Endothelial cell of umbilical vein (primary cell): Measurements from ENCODE around the gene GALK2. TPM values are rescaled to one million over a fixed set of nuclear protein-coding genes. Genes with fewer than 3 reads are reported as not detected.

Experiments
- BruUV-seq: library from RNA; stranded (reverse); fragments of 400-500 nt; replicated peaks from 2 replicates; lab custom pipeline; 2021; lab: Mats Ljungman, UMichigan
- CTCF ChIA-PET: fragments of 300-600, 350-600 bp; sonication (Branson Sonifier 250); formaldehyde crosslinking; loops from one replicate; lab custom pipeline; 2021; ENCODE audit warnings: antibody characterized with exemption, inconsistent platforms; lab: Charles Lee
- POLR2A ChIA-PET: fragments of 300-600, 350-600 bp; sonication (Branson Sonifier 250); formaldehyde crosslinking; loops from one replicate; lab custom pipeline; 2021; ENCODE audit warnings: antibody characterized with exemption, inconsistent platforms; lab: Charles Lee
- DNase-seq: peaks from one replicate; pipeline ENCODE4 v3.0.0-alpha.2; 2011; ENCODE audit warnings: low read depth, low spot score
- FAIRE-seq: peaks from 2 replicates; lab custom pipeline; 2011; peaks lifted over from hg19 to GRCh38; lab: Jason Lieb, UNC
- H2AFZ ChIP-seq: 2 replicates; pipeline ENCODE4 v1.6.0; 2012; ENCODE audit warnings: low read depth, low read length, control low read depth, inconsistent platforms
- H3K27ac ChIP-seq: 2 replicates; pipeline ENCODE4 v1.5.1; 2011; ENCODE audit warnings: low read depth, mild to moderate bottlenecking, control low read depth, low read length, moderate library complexity; ENCODE audit not compliant: insufficient read depth
- H3K27me3 ChIP-seq, 2 experiments: 2 replicates each; pipeline versions ENCODE4 v1.6.0 to v1.6.1; 2011; ENCODE audit warnings: low read length in 2 of 2, mixed read lengths in 1 of 2; ENCODE audit not compliant: control insufficient read depth in 2 of 2, insufficient read depth in 2 of 2
- H3K36me3 ChIP-seq, 2 experiments: 2 replicates in 1 of 2; 3 replicates in 1 of 2; pipeline ENCODE4 v1.5.1; 2011; ENCODE audit warnings: low read length in 2 of 2, mild to moderate bottlenecking in 1 of 2, moderate library complexity in 1 of 2; ENCODE audit not compliant: control insufficient read depth in 2 of 2, insufficient read depth in 2 of 2; ENCODE audit errors: extremely low read depth in 1 of 2
- H3K4me1 ChIP-seq: 3 replicates; pipeline ENCODE4 v1.5.1; 2011; ENCODE audit warnings: mild to moderate bottlenecking, low read length; ENCODE audit not compliant: control insufficient read depth, insufficient read depth; ENCODE audit errors: extremely low read depth
- H3K4me2 ChIP-seq: 2 replicates; pipeline ENCODE4 v1.6.1; 2011; ENCODE audit warnings: low read length, control low read depth, mixed read lengths; ENCODE audit not compliant: insufficient read depth
- H3K4me3 ChIP-seq, 3 experiments: fragments of 200-600 bp in 1 of 3; sonication (generic), shearing (Covaris generic) in 1 of 3; replicated peaks in 1 of 3; 2 replicates each; pipeline ENCODE4 v1.5.1; 2011 to 2016; ENCODE audit warnings: control low read depth in 3 of 3, low read length in 3 of 3, mild to moderate bottlenecking in 2 of 3, inconsistent platforms in 1 of 3, low read depth in 1 of 3, moderate library complexity in 1 of 3; ENCODE audit not compliant: insufficient read depth in 1 of 3
- H3K79me2 ChIP-seq: 2 replicates; pipeline ENCODE4 v1.6.0; 2012; ENCODE audit warnings: low read length, inconsistent platforms; ENCODE audit not compliant: control insufficient read depth, insufficient read depth
- H3K9ac ChIP-seq: replicated peaks from 2 replicates; pipeline ENCODE3; 2011; ENCODE audit warnings: low read length, control low read depth; ENCODE audit not compliant: insufficient read depth; ENCODE audit errors: extremely low read depth
- H3K9me1 ChIP-seq: replicated peaks from 3 replicates; pipeline ENCODE4 v1.6.0; 2011; ENCODE audit warnings: mild to moderate bottlenecking, low read length; ENCODE audit not compliant: control insufficient read depth, insufficient read depth; ENCODE audit errors: extremely low read depth
- H3K9me3 ChIP-seq: replicated peaks from 2 replicates; pipeline ENCODE4 v1.5.1; 2012; ENCODE audit warnings: low read length, inconsistent platforms; ENCODE audit not compliant: control insufficient read depth, insufficient read depth
- H4K20me1 ChIP-seq: replicated peaks from 2 replicates; pipeline ENCODE3; 2011; ENCODE audit warnings: mild to moderate bottlenecking, low read length; ENCODE audit not compliant: control insufficient read depth, insufficient read depth; ENCODE audit errors: extremely low read depth
- CTCF ChIP-seq, 2 donors: IDR thresholded peaks; 1 replicate in 1 of 2; 2 replicates in 1 of 2; pipeline ENCODE4 v1.5.1; 2011; ENCODE audit warnings: low read length in 2 of 2, mild to moderate bottlenecking in 2 of 2, moderate library complexity in 2 of 2, control low read depth in 1 of 2, inconsistent platforms in 1 of 2, low read depth in 1 of 2; ENCODE audit not compliant: insufficient read depth in 1 of 2; ENCODE audit errors: extremely low read depth in 1 of 2
- EZH2 ChIP-seq: IDR thresholded peaks from 2 replicates; pipeline ENCODE4 v1.6.1; 2012; ENCODE audit warnings: borderline replicate concordance, low read depth, mild to moderate bottlenecking, moderate library complexity, low read length, inconsistent platforms; ENCODE audit not compliant: severe bottlenecking
- FOS ChIP-seq: IDR thresholded peaks from 2 replicates; pipeline ENCODE4 v1.6.1; 2011; ENCODE audit warnings: mild to moderate bottlenecking, low read length, moderate library complexity, borderline replicate concordance; ENCODE audit not compliant: insufficient read depth
- GATA2 ChIP-seq: IDR thresholded peaks from 2 replicates; pipeline ENCODE4 v1.7.0; 2011; ENCODE audit warnings: low read depth, mild to moderate bottlenecking, moderate library complexity, mixed read lengths, low read length; ENCODE audit not compliant: insufficient read length, insufficient read depth
- JUN ChIP-seq: IDR thresholded peaks from 2 replicates; pipeline ENCODE4 v1.6.1; 2011; ENCODE audit warnings: borderline replicate concordance, low read depth; ENCODE audit not compliant: insufficient read length, insufficient read depth
- MYC ChIP-seq: IDR thresholded peaks from one replicate; pipeline ENCODE4 v1.6.1; 2011; ENCODE audit warnings: mild to moderate bottlenecking, low read depth, low read length
- POLR2A ChIP-seq: IDR thresholded peaks from 2 replicates; pipeline ENCODE4 v1.6.1; 2012; ENCODE audit warnings: low read depth, mild to moderate bottlenecking, control low read depth, low read length
- POLR2AphosphoS5 ChIP-seq: IDR thresholded peaks from 2 replicates; pipeline ENCODE4 v1.6.1; 2012; ENCODE audit warnings: low read depth, mild to moderate bottlenecking, control low read depth, low read length, moderate library complexity; ENCODE audit not compliant: insufficient read depth
- dilution Hi-C: fragments of 300-500 bp; cut with MboI; formaldehyde crosslinking; loops from one replicate; pipeline ENCODE4 v1.15.0; 2019; ENCODE audit warnings: low sequenced_read_pairs; ENCODE audit not compliant: extremely low pct_ligation_motif_present
- intact Hi-C: fragments of 100-400 bp; cut with micrococcal nuclease; formaldehyde crosslinking; loops from one replicate; pipeline ENCODE4 v1.10.0; 2022
- polyA plus RNA-seq, 4 experiments: library from polyadenylated mRNA; depleted of rRNA in 3 of 4; stranded (reverse) in 3 of 4; unstranded in 1 of 4; fragments of >200 nt; gene quantifications; 2 replicates each; pipeline versions ENCODE4 v1.2.1 to v1.2.3, GENCODE V29; 2011 to 2012; ENCODE audit warnings: missing spikeins in 1 of 4
- total RNA-seq: library from RNA; stranded (reverse); gene quantifications from 2 replicates; pipeline ENCODE4 v1.2.3, GENCODE V29; 2021
- TF ChIP-seq, protein P1 (sequence below): IDR thresholded peaks from 2 replicates; pipeline ENCODE4 v1.6.1; 2011; ENCODE audit not compliant: insufficient read depth, insufficient read length

The GALK2 gene
- total and polyA plus RNA-seq, 2 donors (not counting 3 experiments of a cell fraction or from before 2014, with no cell fraction given) = 19.9 to 31.3 TPM

DNA sequence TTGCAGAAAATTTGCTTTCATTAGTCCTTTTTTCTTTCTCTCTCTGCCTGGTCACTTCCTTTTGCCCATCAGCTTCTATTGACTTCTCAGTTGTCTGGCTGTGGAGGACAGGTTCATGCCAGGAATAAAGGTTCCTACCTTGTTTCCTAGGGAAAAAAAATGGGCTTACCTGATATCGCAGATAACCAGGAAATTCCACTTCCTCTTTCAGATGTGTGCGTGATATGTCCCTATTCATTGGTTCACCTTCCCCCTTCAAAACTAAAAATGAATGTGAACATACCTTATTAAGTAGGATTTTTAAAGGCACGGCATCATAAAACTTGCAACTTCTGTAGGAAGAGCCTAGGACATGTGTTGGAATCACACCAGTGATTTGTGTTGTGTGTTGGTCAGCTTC, 133.0 kb downstream of the GALK2 start:
- H3K4me1 ChIP-seq = no peaks in the 10 kb centered on the region
- H4K20me1 ChIP-seq = no peaks in the 10 kb centered on the region
- no TSS peak for BruUV-seq
- H3K9ac ChIP-seq = no peak overlapping the region
- dilution Hi-C loops (no loop called here), intact Hi-C loops (no loop called here)
- no peaks in the 10 kb centered on the region for H3K9me1 ChIP-seq
- no peak for TF ChIP-seq JUN
- no peak for TF ChIP-seq CTCF (IDR thresholded peaks at IDR 0.05; ENCODE audit: extremely low read depth in 1 of 2, insufficient read depth in 1 of 2, low read depth in 1 of 2, low read length in 2 of 2)
- TF ChIP-seq EZH2 = no peak
- no peak for TF ChIP-seq GATA2
- TF ChIP-seq POLR2A = no peak
- H3K79me2 ChIP-seq = no peaks in the 10 kb centered on the region
- no peak overlapping the region for H3K4me2 ChIP-seq
- POLR2A ChIA-PET = no interaction called here
- no peak overlapping the region for H3K4me3 ChIP-seq
- no peak overlapping the region for H3K27ac ChIP-seq
- H3K36me3 ChIP-seq = no peaks in the 10 kb centered on the region
- H3K27me3 ChIP-seq = no peaks in the 10 kb centered on the region
- DNase-seq (no peak), FAIRE-seq (no peak)
- no peak overlapping the region for H2AFZ ChIP-seq
- H3K9me3 ChIP-seq = no peaks in the 10 kb centered on the region
- CTCF ChIA-PET = no interaction called here

DNA sequence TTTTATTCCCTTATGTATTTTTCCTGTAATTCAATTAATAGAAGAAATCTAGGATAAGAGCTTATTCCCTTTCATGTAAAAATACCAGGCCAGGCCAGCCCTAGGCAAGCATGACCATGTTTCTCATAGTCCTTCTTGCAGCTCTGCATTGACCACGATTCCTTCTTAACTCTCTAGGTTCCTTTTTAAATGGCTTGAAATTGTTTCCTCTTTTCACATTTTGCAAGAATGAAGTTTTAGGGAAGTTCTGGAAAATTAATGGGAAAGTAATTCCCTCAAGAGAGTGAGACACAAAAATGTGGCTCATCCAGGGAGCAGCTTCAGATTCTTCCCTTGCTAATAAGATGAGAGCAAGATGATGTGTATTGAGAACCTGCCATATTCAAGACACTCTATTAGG, 136.5 kb downstream of the GALK2 start:
- BruUV-seq = no TSS peak
- dilution Hi-C loops (no loop called here), intact Hi-C loops (no loop called here)
- Histone ChIP-seq H3K27me3 (no peaks in the 10 kb centered on the region), H4K20me1 (no peaks in the 10 kb centered on the region), H3K27ac (no peak overlapping the region), H3K36me3 (no peaks in the 10 kb centered on the region), H3K4me1 (no peaks in the 10 kb centered on the region), H3K4me2 (no peak overlapping the region), H3K9me3 (no peaks in the 10 kb centered on the region), H3K4me3 (no peak overlapping the region), H3K9ac (no peak overlapping the region), H2AFZ (no peak overlapping the region), H3K9me1 (no peaks in the 10 kb centered on the region), H3K79me2 (no peaks in the 10 kb centered on the region)
- ChIA-PET CTCF (no interaction called here), POLR2A (no interaction called here)
- TF ChIP-seq CTCF (IDR thresholded peaks at IDR 0.05; ENCODE audit: extremely low read depth in 1 of 2, insufficient read depth in 1 of 2, low read depth in 1 of 2, low read length in 2 of 2) (no peak), FOS (no peak), GATA2 (no peak), JUN (no peak), MYC (no peak), POLR2AphosphoS5 (no peak), EZH2 (no peak), POLR2A (no peak)
- TF ChIP-seq, protein P1, sequence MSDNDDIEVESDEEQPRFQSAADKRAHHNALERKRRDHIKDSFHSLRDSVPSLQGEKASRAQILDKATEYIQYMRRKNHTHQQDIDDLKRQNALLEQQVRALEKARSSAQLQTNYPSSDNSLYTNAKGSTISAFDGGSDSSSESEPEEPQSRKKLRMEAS = no peak
- DNase-seq (no peak), FAIRE-seq (no peak)
